HEK293 (cell line): ENCODE results near the gene NOS1.

Experiments
- CTCF ChIA-PET: fragments of 350-600 bp; formaldehyde crosslinking; extraction: SDS; loops from one replicate; lab custom pipeline; 2021; ENCODE audit warnings: antibody characterized with exemption; lab: Yijun Ruan, JAX
- POLR2A ChIA-PET: fragments of 300-600 bp; formaldehyde crosslinking; extraction: SDS; loops from one replicate; lab custom pipeline; 2020; ENCODE audit warnings: antibody characterized with exemption, inconsistent platforms; lab: Yijun Ruan, JAX
- H3K27ac ChIP-seq: fragments of 200-500 bp; sonication (Bioruptor generic); 2 replicates; pipeline ENCODE4 v1.5.1; 2014; ENCODE audit warnings: low read depth, low read length, control low read depth, inconsistent platforms; ENCODE audit errors: extremely low read depth
- H3K36me3 ChIP-seq, 2 experiments: fragments of 200-500 bp in 1 of 2; sonication (Bioruptor generic) in 1 of 2; 1 replicate in 1 of 2; 2 replicates in 1 of 2; pipeline ENCODE4 v1.5.1; 2014 to 2017; ENCODE audit warnings: inconsistent platforms in 2 of 2, low read length in 2 of 2; ENCODE audit not compliant: control insufficient read depth in 2 of 2, insufficient read depth in 1 of 2
- H3K4me1 ChIP-seq: fragments of 200-500 bp; sonication (Bioruptor generic); 2 replicates; pipeline ENCODE4 v1.5.1; 2014; ENCODE audit warnings: mild to moderate bottlenecking, low read length, inconsistent platforms; ENCODE audit not compliant: control insufficient read depth, insufficient read depth
- H3K4me3 ChIP-seq: 2 replicates; pipeline ENCODE4 v1.5.1; 2011; ENCODE audit warnings: low read depth, mild to moderate bottlenecking, control low read depth, low read length, moderate library complexity
- H3K9me3 ChIP-seq: fragments of 200-500 bp; sonication (Bioruptor generic); 2 replicates; pipeline ENCODE4 v1.5.1; 2014; ENCODE audit warnings: low read depth, low read length, inconsistent platforms; ENCODE audit not compliant: control insufficient read depth, insufficient read depth
- EGR2 ChIP-seq: fragments of 450-650 bp; formaldehyde crosslinking; IDR thresholded peaks from 2 replicates; pipeline ENCODE4 v1.5.1; 2016; ENCODE audit warnings: low read depth, missing biosample characterization, missing genetic modification characterization
- HOXD13 ChIP-seq: sonication (generic); formaldehyde crosslinking; IDR thresholded peaks from 2 replicates; pipeline ENCODE4 v1.8.0; 2022; ENCODE audit warnings: missing genetic modification reagents, borderline replicate concordance
- IKZF3 ChIP-seq: fragments of 450-650 bp; IDR thresholded peaks from 2 replicates; pipeline ENCODE4 v1.5.0; 2018; ENCODE audit warnings: missing biosample characterization, mild to moderate bottlenecking, missing genetic modification characterization, moderate library complexity
- ZFHX2 ChIP-seq: fragments of 450-650 bp; formaldehyde crosslinking; conservative IDR thresholded peaks from 2 replicates; pipeline ENCODE4 v1.5.1; 2016; ENCODE audit warnings: missing biosample characterization, missing genetic modification characterization
- ZNF114 ChIP-seq: fragments of 450-650 bp; formaldehyde crosslinking; IDR thresholded peaks from 2 replicates; pipeline ENCODE4 v1.5.0; 2017; ENCODE audit warnings: missing biosample characterization, missing genetic modification characterization
- ZNF155 ChIP-seq: fragments of 450-650 bp; formaldehyde crosslinking; IDR thresholded peaks from 2 replicates; pipeline ENCODE4 v1.5.1; 2016; ENCODE audit warnings: missing biosample characterization, missing genetic modification characterization
- ZNF174 ChIP-seq: fragments of 450-650 bp; formaldehyde crosslinking; IDR thresholded peaks from 2 replicates; pipeline ENCODE4 v1.5.0; 2017; ENCODE audit warnings: missing biosample characterization, mild to moderate bottlenecking, missing genetic modification characterization
- ZNF248 ChIP-seq: fragments of 450-650 bp; formaldehyde crosslinking; IDR thresholded peaks from 2 replicates; pipeline ENCODE4 v1.5.1; 2017; ENCODE audit warnings: missing biosample characterization, missing genetic modification characterization
- ZNF280C ChIP-seq: fragments of 450-650 bp; formaldehyde crosslinking; IDR thresholded peaks from 2 replicates; pipeline ENCODE4 v1.5.1; 2016; ENCODE audit warnings: missing biosample characterization, missing genetic modification characterization
- ZNF341 ChIP-seq: fragments of 450-650 bp; formaldehyde crosslinking; IDR thresholded peaks from 2 replicates; pipeline ENCODE4; 2016; ENCODE audit warnings: low read depth, missing biosample characterization, missing genetic modification characterization
- ZNF48 ChIP-seq: fragments of 450-650 bp; formaldehyde crosslinking; IDR thresholded peaks from 2 replicates; pipeline ENCODE4 v1.5.1; 2016; ENCODE audit warnings: missing biosample characterization, missing genetic modification characterization
- ZNF580 ChIP-seq: fragments of 450-650 bp; formaldehyde crosslinking; IDR thresholded peaks from 2 replicates; pipeline ENCODE4 v1.5.1; 2016; ENCODE audit warnings: missing biosample characterization, missing genetic modification characterization
- ZNF692 ChIP-seq: fragments of 450-650 bp; formaldehyde crosslinking; IDR thresholded peaks from 2 replicates; pipeline ENCODE4 v1.5.1; 2016; ENCODE audit warnings: missing biosample characterization, missing genetic modification characterization
- ZNF792 ChIP-seq: fragments of 450-650 bp; formaldehyde crosslinking; IDR thresholded peaks from 2 replicates; pipeline ENCODE4 v1.5.1; 2016; ENCODE audit warnings: missing biosample characterization, missing genetic modification characterization
- TF ChIP-seq, protein P1 (sequence below): fragments of 450-650 bp; formaldehyde crosslinking; IDR thresholded peaks from 2 replicates; pipeline ENCODE4 v1.5.1; 2016; ENCODE audit warnings: missing biosample characterization, missing genetic modification characterization
- TF ChIP-seq, protein P2 (sequence below): fragments of 450-650 bp; IDR thresholded peaks from 2 replicates; pipeline ENCODE4 v1.5.1; 2018; ENCODE audit warnings: missing biosample characterization, missing genetic modification characterization
- TF ChIP-seq, protein P3 (sequence below): fragments of 450-650 bp; formaldehyde crosslinking; IDR thresholded peaks from 2 replicates; pipeline ENCODE4 v1.5.1; 2016; ENCODE audit warnings: missing biosample characterization, missing genetic modification characterization

Gene NOS1

GRCh38 chr12:117279606-117280005 lies 81.8 kb downstream of the NOS1 start:
- ChIA-PET POLR2A (no interaction called here), CTCF (no interaction called here)
- Histone ChIP-seq H3K4me3 (no peak overlapping the region), H3K9me3 (no peaks in the 10 kb centered on the region), H3K27ac (no peak overlapping the region), H3K36me3 (no peaks in the 10 kb centered on the region), H3K4me1 (no peaks in the 10 kb centered on the region)
- TF ChIP-seq HOXD13 (CRISPR knock-in tag) (no peak), ZNF280C (no peak), ZNF792 (tag by site-specific recombination) (no peak), ZFHX2 (tag by site-specific recombination) (no peak), ZNF248 (no peak), ZNF174 (tag by site-specific recombination) (no peak), EGR2 (tag by site-specific recombination) (no peak), ZNF580 (tag by site-specific recombination) (no peak), IKZF3 (no peak), ZNF48 (tag by site-specific recombination) (no peak), ZNF155 (tag by site-specific recombination) (no peak), ZNF341 (tag by site-specific recombination) (no peak), ZNF692 (tag by site-specific recombination) (no peak), ZNF114 (tag by site-specific recombination) (no peak)
- TF ChIP-seq, protein P1, sequence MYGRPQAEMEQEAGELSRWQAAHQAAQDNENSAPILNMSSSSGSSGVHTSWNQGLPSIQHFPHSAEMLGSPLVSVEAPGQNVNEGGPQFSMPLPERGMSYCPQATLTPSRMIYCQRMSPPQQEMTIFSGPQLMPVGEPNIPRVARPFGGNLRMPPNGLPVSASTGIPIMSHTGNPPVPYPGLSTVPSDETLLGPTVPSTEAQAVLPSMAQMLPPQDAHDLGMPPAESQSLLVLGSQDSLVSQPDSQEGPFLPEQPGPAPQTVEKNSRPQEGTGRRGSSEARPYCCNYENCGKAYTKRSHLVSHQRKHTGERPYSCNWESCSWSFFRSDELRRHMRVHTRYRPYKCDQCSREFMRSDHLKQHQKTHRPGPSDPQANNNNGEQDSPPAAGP (tag by site-specific recombination), result no peak
- TF ChIP-seq, protein P2, sequence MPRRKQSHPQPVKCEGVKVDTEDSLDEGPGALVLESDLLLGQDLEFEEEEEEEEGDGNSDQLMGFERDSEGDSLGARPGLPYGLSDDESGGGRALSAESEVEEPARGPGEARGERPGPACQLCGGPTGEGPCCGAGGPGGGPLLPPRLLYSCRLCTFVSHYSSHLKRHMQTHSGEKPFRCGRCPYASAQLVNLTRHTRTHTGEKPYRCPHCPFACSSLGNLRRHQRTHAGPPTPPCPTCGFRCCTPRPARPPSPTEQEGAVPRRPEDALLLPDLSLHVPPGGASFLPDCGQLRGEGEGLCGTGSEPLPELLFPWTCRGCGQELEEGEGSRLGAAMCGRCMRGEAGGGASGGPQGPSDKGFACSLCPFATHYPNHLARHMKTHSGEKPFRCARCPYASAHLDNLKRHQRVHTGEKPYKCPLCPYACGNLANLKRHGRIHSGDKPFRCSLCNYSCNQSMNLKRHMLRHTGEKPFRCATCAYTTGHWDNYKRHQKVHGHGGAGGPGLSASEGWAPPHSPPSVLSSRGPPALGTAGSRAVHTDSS (tag by site-specific recombination), result no peak
- TF ChIP-seq, protein P3, sequence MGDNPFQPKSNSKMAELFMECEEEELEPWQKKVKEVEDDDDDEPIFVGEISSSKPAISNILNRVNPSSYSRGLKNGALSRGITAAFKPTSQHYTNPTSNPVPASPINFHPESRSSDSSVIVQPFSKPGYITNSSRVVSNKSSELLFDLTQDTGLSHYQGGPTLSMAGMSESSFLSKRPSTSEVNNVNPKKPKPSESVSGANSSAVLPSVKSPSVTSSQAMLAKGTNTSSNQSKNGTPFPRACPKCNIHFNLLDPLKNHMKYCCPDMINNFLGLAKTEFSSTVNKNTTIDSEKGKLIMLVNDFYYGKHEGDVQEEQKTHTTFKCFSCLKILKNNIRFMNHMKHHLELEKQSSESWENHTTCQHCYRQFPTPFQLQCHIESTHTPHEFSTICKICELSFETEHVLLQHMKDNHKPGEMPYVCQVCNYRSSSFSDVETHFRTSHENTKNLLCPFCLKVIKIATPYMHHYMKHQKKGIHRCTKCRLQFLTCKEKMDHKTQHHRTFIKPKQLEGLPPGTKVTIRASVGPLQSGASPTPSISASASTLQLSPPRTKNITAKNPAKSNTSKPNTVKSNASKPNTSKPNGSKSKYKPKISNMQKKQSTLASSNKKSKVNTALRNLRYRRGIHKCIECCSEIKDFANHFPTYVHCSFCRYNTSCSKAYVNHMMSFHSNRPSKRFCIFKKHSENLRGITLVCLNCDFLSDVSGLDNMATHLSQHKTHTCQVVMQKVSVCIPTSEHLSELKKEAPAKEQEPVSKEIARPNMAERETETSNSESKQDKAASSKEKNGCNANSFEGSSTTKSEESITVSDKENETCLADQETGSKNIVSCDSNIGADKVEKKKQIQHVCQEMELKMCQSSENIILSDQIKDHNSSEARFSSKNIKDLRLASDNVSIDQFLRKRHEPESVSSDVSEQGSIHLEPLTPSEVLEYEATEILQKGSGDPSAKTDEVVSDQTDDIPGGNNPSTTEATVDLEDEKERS, result no peak
